Karpas-422 (cell line): ENCODE results near the gene IPCEF1. TPM values are rescaled to one million over a fixed set of nuclear protein-coding genes. Genes with fewer than 3 reads are reported as not detected.

Source experiments
- DNase-seq: peaks from one replicate; pipeline ENCODE4 v3.0.0-alpha.2; 2015
- H2AFZ ChIP-seq: fragments of 200-600 bp; sonication (generic); 2 replicates; pipeline ENCODE4 v1.6.1; 2014; ENCODE audit warnings: antibody characterized with exemption, low read length, mixed read lengths
- H3K27ac ChIP-seq: fragments of 200-600 bp; sonication (generic); 2 replicates; pipeline ENCODE4 v1.5.1; 2014; ENCODE audit warnings: mild to moderate bottlenecking, low read length, moderate library complexity
- H3K27me3 ChIP-seq: fragments of 200-600 bp; sonication (generic); 2 replicates; pipeline ENCODE4 v1.6.1; 2014; ENCODE audit warnings: low read length, mixed read lengths
- H3K36me3 ChIP-seq: fragments of 200-600 bp; sonication (generic); 2 replicates; pipeline ENCODE4 v1.6.1; 2014; ENCODE audit warnings: low read length, mixed read lengths; ENCODE audit not compliant: insufficient read depth
- H3K4me1 ChIP-seq: fragments of 200-600 bp; sonication (generic); 2 replicates; pipeline ENCODE4 v1.6.1; 2014; ENCODE audit warnings: mild to moderate bottlenecking, low read length, mixed read lengths
- H3K4me2 ChIP-seq: fragments of 200-600 bp; sonication (generic); 2 replicates; pipeline ENCODE4 v1.6.1; 2014; ENCODE audit warnings: low read length, low read depth, mild to moderate bottlenecking; ENCODE audit not compliant: poor library complexity, severe bottlenecking
- H3K4me3 ChIP-seq: fragments of 200-600 bp; sonication (generic); 2 replicates; pipeline ENCODE4 v1.5.1; 2014; ENCODE audit warnings: mild to moderate bottlenecking, antibody characterized with exemption, low read length, mixed read lengths
- H3K79me2 ChIP-seq: fragments of 200-600 bp; sonication (generic); 2 replicates; pipeline ENCODE4 v1.6.1; 2014; ENCODE audit warnings: mild to moderate bottlenecking, low read length, mixed read lengths
- H3K9ac ChIP-seq: fragments of 200-600 bp; sonication (generic); 2 replicates; pipeline ENCODE4 v1.6.0; 2014; ENCODE audit warnings: low read length
- H3K9me2 ChIP-seq: fragments of 200-600 bp; sonication (generic), shearing (Covaris generic); replicated peaks from 2 replicates; pipeline ENCODE4 v1.6.0; 2014; ENCODE audit warnings: mild to moderate bottlenecking, low read length, moderate library complexity; ENCODE audit not compliant: insufficient read depth
- H3K9me3 ChIP-seq: fragments of 300-700, 200-600 bp; sonication (generic); 2 replicates; pipeline ENCODE4 v1.6.1; 2014; ENCODE audit warnings: low read length, mixed read lengths
- H4K20me1 ChIP-seq: fragments of 200-600 bp; sonication (generic); 2 replicates; pipeline ENCODE4 v1.6.1; 2014; ENCODE audit warnings: mild to moderate bottlenecking, antibody characterized with exemption, low read length, low read depth; ENCODE audit not compliant: insufficient read depth
- total RNA-seq: library from RNA; depleted of rRNA; stranded (reverse); fragments of >200 nt; shearing (Covaris generic); gene quantifications from 2 replicates; pipeline ENCODE4 v1.2.3, GENCODE V29; 2014; ENCODE audit warnings: low replicate concordance

IPCEF1 gene
- total RNA-seq, 1 experiment from 2014 or later, result not detected

DNA sequence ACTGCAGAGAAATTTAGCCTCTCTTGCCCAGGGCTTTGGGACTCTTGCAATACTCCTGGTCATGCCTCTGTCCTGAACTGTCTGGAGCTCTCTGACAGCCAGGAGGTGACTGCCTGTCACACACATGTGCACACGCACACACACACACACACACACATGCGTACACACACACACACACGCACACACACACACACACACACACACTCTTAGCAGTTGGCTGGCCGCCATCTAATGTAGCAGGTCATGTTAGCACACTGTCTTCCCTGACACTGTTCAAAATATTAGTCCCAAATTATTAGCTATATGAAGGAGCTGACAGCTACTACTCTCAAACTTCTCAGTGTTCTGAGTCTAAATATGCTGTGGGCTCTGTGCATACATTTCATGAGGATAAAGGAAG, 60.9 kb downstream of the IPCEF1 start:
- no peaks in the 10 kb centered on the region for H3K4me1 ChIP-seq
- H3K9me2 ChIP-seq, result no peaks in the 10 kb centered on the region
- H3K36me3 ChIP-seq, result no peaks in the 10 kb centered on the region
- H3K9me3 ChIP-seq, result no peaks in the 10 kb centered on the region
- H3K79me2 ChIP-seq, result no peaks in the 10 kb centered on the region
- H3K9ac ChIP-seq, result no peak overlapping the region
- no peak for DNase-seq
- no peak overlapping the region for H3K4me2 ChIP-seq
- no peak overlapping the region for H3K4me3 ChIP-seq
- no peaks in the 10 kb centered on the region for H4K20me1 ChIP-seq
- H3K27ac ChIP-seq, result no peak overlapping the region
- no peaks in the 10 kb centered on the region for H3K27me3 ChIP-seq
- H2AFZ ChIP-seq, result no peak overlapping the region

DNA sequence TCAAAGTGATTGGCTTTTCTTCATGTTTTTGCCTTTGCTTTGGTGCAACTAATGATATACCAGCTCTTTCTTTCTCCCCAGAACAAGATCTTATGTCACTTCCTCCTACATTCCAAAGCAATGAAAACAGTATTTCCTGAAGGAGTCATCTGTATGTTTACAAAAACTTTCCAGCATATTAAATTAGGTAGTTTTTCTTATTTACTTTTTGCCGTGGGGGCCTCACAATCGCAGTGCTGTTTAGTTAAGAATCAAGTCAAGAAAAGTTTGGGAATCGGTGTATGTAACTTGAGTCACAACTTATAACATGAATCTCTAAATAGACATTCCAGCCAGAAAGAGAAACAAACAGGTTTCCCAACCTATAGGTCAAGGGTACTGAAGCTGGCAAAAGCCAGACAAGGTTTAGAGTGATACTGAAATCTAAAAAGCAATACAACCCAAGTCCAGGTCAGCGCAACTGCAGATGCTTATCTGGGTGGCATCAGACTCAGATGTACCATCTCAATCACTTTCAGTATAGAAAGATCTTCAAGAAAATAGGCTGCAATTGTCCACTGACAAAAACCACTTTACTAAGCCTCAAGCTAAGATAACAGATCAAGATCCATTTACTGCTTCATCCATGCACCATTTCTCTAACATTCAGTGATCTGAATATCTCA, 63.6 kb downstream of the IPCEF1 start:
- H3K4me3 ChIP-seq, result no peak overlapping the region
- no peak overlapping the region for H3K9ac ChIP-seq
- H3K36me3 ChIP-seq, result no peaks in the 10 kb centered on the region
- no peaks in the 10 kb centered on the region for H3K9me3 ChIP-seq
- no peaks in the 10 kb centered on the region for H3K9me2 ChIP-seq
- H3K4me1 ChIP-seq, result no peaks in the 10 kb centered on the region
- H3K79me2 ChIP-seq, result no peaks in the 10 kb centered on the region
- H3K4me2 ChIP-seq, result no peak overlapping the region
- no peaks in the 10 kb centered on the region for H4K20me1 ChIP-seq
- H3K27ac ChIP-seq, result no peak overlapping the region
- H2AFZ ChIP-seq, result no peak overlapping the region
- no peak for DNase-seq
- no peaks in the 10 kb centered on the region for H3K27me3 ChIP-seq

DNA sequence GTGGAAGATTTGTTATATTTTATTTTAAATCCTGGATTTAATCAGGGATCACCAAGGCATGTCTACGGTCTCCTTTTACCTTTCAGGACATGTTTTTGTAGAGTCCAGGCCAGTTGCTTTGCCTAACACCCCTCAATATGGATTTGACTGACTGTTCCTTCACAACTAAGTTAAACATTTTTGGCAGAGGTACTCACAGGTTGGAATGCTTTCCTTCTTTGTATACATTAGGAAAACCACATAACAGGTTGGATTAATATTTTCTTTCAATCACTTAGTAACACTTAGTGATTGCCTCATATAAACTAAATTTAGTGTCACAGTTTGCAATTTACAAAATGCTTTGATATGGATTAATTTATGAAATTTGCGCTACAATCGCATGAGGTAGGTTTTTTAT, 64.5 kb downstream of the IPCEF1 start:
- Histone ChIP-seq H3K27me3 (no peaks in the 10 kb centered on the region), H3K4me1 (no peaks in the 10 kb centered on the region), H3K36me3 (no peaks in the 10 kb centered on the region), H4K20me1 (no peaks in the 10 kb centered on the region), H3K9ac (no peak overlapping the region), H2AFZ (no peak overlapping the region), H3K4me2 (no peak overlapping the region), H3K9me3 (no peaks in the 10 kb centered on the region), H3K9me2 (no peaks in the 10 kb centered on the region), H3K27ac (no peak overlapping the region), H3K4me3 (no peak overlapping the region), H3K79me2 (no peaks in the 10 kb centered on the region)
- no peak for DNase-seq

DNA sequence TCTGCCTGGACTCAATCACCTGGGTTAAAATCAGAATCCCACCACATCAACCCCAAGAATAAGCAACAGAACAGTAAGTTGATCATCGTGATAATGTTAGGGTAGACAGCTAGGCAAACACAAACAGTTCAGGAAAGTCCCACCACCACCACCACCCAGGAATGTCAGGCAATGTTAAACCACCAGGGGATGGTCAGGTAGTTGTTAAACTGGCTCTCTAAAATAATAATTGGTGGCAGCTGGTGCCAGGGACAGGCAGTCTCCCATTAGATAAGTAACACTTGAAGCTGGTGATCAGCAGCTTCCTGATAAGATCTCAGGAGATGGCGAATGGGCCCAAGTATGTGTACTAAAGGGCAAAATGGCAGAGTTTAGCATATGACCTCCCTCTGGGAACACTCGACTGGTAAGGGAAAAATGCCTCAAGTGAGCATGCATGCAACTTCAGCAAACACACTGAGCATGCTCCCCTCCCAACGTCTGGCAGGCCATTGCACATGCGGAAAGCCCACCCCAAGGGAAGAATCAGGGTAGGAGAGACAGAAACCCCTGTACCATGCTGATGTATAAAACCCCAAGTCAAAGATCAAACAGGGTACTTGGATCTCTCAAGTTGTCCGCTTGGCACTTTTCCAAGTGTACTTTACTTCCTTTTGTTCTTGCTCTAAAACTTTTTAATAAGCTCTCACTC, 66.6 kb downstream of the IPCEF1 start:
- H3K36me3 ChIP-seq, result no peaks in the 10 kb centered on the region
- H3K79me2 ChIP-seq, result no peaks in the 10 kb centered on the region
- no peaks in the 10 kb centered on the region for H3K27me3 ChIP-seq
- no peaks in the 10 kb centered on the region for H3K9me2 ChIP-seq
- DNase-seq, result no peak
- H3K4me3 ChIP-seq, result no peak overlapping the region
- H3K27ac ChIP-seq, result no peak overlapping the region
- no peak overlapping the region for H2AFZ ChIP-seq
- no peak overlapping the region for H3K9ac ChIP-seq
- no peaks in the 10 kb centered on the region for H3K9me3 ChIP-seq
- H3K4me2 ChIP-seq, result no peak overlapping the region
- no peaks in the 10 kb centered on the region for H3K4me1 ChIP-seq
- H4K20me1 ChIP-seq, result no peaks in the 10 kb centered on the region

DNA sequence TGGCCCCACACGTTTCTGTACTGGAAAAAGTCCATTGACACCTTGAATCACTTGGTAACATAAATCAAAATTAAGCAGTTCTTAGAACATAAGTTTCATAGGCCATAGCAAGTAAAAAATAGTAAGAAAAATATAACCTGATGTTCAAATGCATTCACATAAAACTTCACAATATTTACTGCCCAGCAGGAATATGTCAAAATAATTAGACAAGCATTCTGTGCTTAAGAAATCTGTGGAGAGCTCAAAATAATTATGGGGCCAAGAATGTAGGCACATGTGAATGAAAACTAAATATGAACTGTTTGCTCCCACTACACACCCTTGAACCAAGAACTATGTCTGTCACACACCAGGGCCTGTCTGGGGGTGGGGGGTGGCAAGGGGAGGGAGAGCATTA, 70.8 kb downstream of the IPCEF1 start:
- Histone ChIP-seq H3K4me3 (no peak overlapping the region), H2AFZ (no peak overlapping the region), H4K20me1 (no peaks in the 10 kb centered on the region), H3K9ac (no peak overlapping the region), H3K4me1 (no peaks in the 10 kb centered on the region), H3K4me2 (no peak overlapping the region), H3K79me2 (no peaks in the 10 kb centered on the region), H3K9me3 (no peaks in the 10 kb centered on the region), H3K27ac (no peak overlapping the region), H3K9me2 (no peaks in the 10 kb centered on the region), H3K36me3 (no peaks in the 10 kb centered on the region), H3K27me3 (no peaks in the 10 kb centered on the region)
- DNase-seq, result no peak

DNA sequence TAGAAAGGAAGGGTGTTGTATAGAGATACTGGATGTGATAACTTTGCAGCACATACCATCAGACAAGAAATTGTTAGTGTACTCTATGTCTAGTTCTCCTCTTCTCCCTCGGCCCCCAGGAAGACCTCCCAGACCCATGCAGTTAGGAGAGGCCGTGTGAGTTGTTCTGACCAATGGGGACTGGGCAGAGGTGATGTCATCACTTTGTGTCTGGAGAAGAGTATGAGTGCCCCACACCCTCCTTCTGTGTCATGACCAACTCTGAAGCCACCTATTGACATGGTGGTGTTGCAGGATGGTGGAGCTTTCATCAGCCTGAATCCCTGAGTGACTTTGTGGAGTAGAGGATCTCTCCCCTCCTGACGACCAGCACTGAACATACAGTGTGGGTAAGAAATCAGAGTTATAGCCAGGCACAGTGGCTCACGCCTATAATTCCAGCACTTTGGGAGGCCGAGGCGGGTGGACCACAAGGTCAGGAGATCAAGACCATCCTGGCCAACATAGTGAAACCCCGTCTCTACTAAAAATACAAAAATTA, 72.2 kb downstream of the IPCEF1 start:
- no peaks in the 10 kb centered on the region for H3K36me3 ChIP-seq
- no peak overlapping the region for H2AFZ ChIP-seq
- no peak overlapping the region for H3K9ac ChIP-seq
- no peak for DNase-seq
- no peaks in the 10 kb centered on the region for H4K20me1 ChIP-seq
- H3K27ac ChIP-seq, result no peak overlapping the region
- no peaks in the 10 kb centered on the region for H3K9me3 ChIP-seq
- no peaks in the 10 kb centered on the region for H3K27me3 ChIP-seq
- H3K4me2 ChIP-seq, result no peak overlapping the region
- H3K9me2 ChIP-seq, result no peaks in the 10 kb centered on the region
- H3K4me3 ChIP-seq, result no peak overlapping the region
- no peaks in the 10 kb centered on the region for H3K79me2 ChIP-seq
- H3K4me1 ChIP-seq, result no peaks in the 10 kb centered on the region

DNA sequence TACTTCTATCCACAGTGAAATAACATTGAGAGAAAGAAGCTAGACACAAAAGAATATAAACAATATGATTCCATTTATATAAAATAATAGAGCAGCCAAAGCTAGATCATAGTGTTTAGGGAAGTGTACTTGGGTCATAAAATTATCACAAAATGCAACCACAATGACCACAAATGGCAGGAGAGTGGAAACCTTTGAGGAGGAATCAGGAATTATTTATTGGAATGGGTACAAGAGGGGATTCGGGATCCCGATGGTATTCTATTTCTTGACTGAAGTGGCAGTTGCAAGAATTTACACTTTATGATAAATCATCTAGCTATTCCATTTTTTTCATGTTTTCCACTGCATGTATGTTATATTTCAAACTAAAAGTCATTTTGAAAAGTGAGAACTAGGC, 76.1 kb downstream of the IPCEF1 start:
- Histone ChIP-seq H4K20me1 (no peaks in the 10 kb centered on the region), H3K9ac (no peak overlapping the region)

DNA sequence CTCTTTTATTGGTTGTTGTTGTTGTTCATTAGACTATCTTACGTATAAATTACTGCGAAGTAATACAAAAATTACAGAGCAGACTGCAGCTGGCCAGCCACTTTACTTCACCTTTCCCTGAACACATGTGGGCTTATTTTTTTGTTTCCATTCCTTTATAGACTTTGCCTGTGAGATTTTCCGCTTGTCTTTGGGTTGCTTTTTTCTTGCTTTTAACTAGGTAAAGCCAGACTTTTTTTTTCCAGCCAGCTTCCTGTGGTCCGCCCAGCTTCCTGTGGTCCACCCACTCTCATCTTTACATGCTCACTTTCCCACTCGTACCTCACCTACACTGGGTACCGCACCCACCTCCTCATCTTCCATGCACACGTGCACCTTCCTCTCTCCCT, 79.0 kb downstream of the IPCEF1 start:
- no peak overlapping the region for H3K4me3 ChIP-seq
- H3K9me2 ChIP-seq, result no peaks in the 10 kb centered on the region
- no peaks in the 10 kb centered on the region for H4K20me1 ChIP-seq
- no peak overlapping the region for H3K9ac ChIP-seq
- no peaks in the 10 kb centered on the region for H3K36me3 ChIP-seq
- H3K4me1 ChIP-seq, result no peaks in the 10 kb centered on the region
- H3K4me2 ChIP-seq, result no peak overlapping the region
- no peaks in the 10 kb centered on the region for H3K27me3 ChIP-seq
- no peaks in the 10 kb centered on the region for H3K9me3 ChIP-seq
- no peak overlapping the region for H3K27ac ChIP-seq
- no peaks in the 10 kb centered on the region for H3K79me2 ChIP-seq
- DNase-seq, result no peak
- no peak overlapping the region for H2AFZ ChIP-seq

More for the DNA sequence above, 76.1 kb downstream of the IPCEF1 start:
- Histone ChIP-seq H3K27me3 (no peaks in the 10 kb centered on the region), H3K9me3 (no peaks in the 10 kb centered on the region), H2AFZ (no peak overlapping the region), H3K79me2 (no peaks in the 10 kb centered on the region), H3K27ac (no peak overlapping the region), H3K4me2 (no peak overlapping the region), H3K4me3 (no peak overlapping the region), H3K9me2 (no peaks in the 10 kb centered on the region), H3K4me1 (no peaks in the 10 kb centered on the region), H3K36me3 (no peaks in the 10 kb centered on the region)
- DNase-seq, result no peak
